HG03442 (cell line): Measurements from ENCODE around the gene MTHFD1L.

Experiments
- ATAC-seq: cut with Tn5 transposase; IDR thresholded peaks from one replicate; pipeline ENCODE4 v1.9.1; 2021; ENCODE audit warnings: mild to moderate bottlenecking, moderate library complexity; ENCODE audit not compliant: unreplicated experiment

The MTHFD1L gene

DNA sequence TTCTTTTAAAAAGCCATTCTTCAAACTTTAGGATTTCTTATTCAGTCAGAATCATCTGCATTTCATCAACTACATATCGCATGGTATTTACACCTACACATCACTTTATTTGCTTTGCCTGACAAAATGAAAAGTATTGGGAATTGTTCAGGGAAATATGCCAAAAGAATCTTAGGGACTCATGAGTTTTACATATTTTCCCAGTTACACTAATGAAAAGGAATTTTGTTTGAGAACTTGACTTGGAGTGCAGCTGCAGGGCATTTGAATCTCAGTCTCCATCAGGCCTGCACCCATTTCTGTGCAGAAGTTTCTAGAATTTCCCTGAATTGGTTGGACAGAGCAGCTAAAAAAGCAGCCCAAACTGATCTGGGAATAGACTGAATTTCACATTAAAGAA is 65.3 kb downstream of the MTHFD1L start:
- ATAC-seq, result no peak

DNA sequence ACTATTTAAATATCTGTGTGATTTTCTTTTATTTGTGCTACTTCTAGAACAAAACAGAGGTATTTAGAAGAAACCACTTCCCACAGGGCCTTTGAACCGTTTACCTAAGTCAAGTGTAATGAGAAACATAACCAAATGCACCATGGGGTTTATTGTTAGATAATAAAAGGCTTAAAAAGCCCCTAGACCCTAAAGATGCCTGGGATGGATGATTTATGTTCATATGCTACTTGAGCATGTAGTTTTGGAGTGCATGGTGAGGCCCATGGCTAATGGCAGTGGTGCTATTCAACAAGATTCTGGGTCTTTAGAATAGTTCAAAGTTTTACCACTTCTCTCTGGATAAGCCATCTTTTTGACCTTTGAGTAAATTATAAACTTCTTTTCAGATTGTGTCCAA is 65.9 kb downstream of the MTHFD1L start:
- no peak for ATAC-seq

DNA sequence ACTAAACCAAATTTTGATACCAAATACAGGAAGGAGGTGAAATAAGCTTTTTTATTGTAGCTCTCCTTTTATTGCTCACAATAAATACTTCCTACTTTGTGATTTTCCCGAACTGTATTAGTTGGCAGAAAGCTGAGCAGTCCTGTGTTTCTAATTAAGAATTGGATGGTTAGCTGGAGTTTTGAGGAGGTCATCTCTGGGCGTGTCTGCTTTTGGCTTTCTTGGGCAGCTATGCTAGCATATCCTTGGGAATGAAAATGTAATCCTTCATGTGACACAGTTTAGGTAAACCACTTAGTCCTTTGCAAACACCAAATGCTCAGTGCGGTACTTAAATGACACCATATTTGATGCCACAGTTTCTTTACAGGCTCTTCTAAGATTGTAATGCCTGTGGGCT is 67.5 kb downstream of the MTHFD1L start:
- ATAC-seq, result no peak

DNA sequence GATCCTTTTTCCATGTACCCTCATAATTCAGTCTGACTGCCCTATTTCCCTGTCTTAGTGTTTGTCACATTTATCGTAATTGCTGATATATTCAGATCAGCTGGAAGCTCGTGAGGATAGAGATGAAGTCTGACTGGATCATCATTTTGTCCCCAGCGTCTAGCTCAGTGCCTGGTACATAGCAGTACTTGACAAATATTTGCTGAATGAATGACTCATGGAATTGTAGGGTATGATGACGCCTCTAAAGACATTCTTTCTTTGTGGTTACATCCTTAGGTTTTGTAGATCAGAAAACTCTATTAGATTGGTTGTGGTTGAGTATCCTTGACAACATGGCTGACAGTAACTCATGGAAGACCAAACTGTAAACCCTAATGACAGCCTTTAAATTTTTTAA is 68.9 kb downstream of the MTHFD1L start:
- no peak for ATAC-seq

DNA sequence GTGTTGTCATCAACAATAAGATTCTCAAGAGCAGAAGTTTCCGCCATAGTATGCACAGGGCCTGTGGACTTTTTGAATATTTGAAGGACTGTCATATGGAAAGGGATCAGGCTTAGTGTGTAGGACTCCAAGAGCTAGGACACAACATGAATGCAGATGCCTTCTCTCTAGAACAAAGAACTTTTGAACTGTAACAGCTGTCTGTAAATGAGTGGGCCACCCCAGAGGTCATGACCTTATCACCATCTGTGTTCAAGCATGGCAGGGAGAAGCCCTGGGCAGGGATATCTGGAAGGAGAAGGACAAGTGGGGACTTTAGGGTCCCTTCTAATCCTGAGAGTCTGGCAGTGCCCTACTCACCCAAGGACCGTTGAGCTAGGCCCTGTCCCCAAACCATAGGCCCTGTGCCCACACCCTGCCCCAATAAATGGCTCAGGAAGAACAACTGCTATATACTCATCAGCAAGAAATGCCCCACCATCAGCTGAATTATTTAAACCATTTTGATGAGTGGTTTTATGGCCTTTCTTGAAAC is 70.6 kb downstream of the MTHFD1L start:
- no peak for ATAC-seq

DNA sequence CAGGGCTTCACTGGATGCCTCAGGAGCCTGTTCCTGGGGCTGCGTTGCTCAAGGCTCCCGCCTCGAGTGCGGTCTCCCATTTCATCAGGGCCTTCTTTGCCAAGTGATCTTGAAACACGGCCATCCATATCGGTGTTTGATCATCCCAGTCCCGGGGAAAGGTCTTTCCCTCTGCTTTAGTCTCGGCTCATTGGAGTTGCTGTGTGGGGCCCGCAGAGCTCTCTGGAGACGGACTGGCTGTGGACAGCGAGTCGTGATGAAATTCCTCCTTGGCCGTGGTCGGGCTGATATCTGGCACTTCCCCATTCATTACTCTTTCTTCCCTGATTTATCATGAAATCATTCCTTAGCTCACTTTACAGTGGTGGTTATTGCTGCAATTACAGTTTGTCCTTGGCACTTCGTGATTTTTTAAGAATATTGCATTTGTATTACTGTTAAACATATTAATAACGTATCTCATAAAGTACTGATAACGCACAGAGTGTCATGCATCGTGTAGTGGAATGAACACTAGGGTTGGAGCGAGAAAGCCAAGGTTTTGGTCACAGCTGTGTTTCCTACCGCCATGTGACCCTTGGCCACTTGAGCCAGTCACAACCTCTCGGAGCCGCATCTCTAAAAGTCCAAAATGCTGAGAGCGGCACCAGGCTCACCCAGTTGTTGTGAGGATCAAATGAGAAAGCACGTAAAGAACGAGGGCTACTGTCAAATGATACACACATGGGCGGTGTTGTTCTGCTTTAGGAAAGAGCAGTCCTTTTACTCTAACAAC is 71.8 kb downstream of the MTHFD1L start:
- no peak for ATAC-seq

DNA sequence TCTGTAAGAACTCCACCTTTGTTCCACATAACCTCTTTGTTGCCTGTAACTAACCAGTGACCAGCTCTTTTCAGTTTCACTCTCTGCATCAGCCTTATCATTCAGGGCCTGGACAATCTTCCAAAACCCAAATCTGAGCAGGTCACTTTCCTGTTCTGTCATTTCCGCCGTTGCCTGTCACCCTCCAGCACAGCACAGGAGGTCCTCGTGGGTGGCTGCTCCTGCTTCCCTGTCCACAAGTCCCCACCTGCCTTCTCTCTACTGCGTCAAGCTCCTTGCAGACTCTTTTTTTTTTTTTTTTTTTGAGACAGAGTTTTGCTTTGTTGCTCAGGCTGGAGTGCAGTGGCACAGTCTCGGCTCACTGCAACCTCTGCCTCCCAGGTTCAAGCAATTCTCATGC is 73.9 kb downstream of the MTHFD1L start:
- no peak for ATAC-seq

DNA sequence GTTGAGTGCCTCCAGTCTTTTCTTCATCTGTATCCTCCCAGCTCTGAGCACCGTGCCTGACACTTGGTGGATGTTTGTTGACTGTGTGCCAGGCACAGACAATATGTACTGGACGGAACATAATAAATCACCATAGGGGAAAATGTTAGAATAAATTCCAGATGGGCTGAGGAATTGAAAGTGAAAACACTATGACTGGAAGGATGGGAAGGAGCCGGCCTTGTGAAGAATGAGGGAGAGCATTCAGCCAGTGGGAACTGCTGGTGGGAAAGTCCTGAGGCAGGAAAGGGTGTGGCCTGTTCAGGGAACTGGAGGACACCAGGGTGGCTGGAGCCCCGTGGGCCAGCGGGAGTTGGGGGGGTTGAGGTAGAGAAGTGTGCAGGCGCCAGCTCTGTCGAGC is 75.4 kb downstream of the MTHFD1L start:
- no peak for ATAC-seq

DNA sequence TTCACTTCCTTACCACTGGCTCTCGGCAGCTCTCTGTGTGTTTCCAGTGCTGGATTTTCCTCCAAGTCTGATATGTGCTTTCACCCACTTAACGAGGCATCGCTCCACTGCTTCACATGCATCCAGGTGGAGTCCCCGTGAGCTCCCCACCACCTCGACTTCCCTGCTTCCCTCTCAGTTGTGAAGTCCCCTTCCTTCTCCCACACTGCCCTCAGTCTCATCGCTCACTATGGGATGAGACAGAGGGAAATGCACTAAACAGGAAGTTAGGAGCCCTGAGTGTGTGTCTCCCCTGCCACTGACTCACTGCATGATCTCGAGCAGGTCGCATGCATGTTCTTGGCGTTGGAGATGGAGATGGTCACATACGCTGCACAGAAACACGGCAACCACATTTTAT is 84.0 kb downstream of the MTHFD1L start:
- no peak for ATAC-seq

DNA sequence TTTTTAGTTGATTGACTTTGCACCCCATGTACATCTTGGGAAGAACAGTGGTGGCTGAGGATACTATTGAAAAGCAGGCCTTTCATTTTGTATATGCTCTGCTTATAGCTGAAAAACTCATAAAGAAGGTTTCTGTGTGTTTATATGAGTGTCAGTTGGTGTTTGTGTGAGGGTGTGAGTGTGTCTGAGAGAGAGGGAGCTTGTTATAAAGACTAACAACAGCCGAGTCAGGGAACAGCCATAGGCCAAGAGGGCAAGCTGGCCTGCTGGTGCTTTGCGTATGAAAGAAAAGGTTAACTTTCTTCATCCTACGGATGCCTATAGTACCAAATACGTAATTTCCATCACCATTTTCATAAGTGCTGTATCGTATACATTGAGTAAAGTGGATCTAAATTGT is 88.3 kb downstream of the MTHFD1L start:
- ATAC-seq, result no peak

DNA sequence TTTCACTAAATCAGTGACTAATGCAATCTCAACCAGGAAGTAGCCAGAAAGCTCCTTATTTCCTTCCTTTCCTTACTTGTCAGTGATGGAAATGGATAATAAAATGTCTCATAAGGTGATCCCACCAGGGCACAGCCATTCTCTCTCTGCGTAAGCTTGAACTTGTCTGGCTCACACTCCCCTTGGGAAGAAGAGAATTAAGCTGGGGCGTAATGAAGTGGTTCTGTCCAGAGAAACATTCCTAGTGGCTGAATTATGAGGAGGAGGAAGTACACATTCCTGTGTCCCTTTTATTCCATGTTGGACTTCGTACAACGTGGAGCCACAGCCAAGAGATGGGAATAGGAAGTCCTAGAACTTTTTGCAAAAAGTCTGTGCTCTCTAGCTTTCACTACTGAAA is 93.7 kb downstream of the MTHFD1L start:
- ATAC-seq, result no peak

DNA sequence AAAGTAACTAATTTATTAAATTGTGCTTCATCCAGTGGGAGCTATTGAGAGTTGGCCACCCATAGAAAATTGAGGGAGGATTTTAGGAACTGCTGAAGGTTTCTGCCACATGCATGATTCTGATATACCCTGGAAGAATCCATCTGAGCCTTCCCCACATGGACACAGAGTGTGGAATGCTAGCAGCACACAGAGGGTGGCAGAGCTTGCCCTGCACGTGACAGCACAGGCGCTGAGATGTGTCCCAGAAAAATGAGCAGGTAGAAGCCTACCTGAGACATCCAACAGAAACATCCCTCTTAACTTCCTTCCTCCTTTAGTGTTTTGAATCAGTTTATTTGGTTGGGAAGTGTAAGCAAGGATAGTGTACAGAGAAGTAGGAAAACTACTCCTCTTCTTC is 96.9 kb downstream of the MTHFD1L start:
- no peak for ATAC-seq

DNA sequence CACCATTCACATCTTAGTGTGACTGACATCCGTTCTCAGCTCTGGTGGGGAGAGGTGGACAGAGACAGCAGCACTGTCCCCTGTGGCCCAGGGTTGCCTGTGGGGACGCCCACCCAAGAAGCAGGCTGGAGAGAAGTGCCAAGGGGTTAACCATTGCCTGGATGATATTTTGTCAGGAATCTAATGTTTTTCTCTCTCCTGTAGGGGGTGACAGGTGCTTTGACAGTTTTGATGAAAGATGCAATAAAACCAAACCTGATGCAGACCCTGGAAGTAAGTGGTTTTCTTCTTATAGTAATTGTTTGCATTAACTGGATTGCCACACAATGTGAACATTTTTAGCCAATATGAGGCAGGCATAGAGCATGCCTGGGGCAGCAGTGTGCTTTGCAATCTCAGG is 99.3 kb downstream of the MTHFD1L start:
- ATAC-seq, result no peak

DNA sequence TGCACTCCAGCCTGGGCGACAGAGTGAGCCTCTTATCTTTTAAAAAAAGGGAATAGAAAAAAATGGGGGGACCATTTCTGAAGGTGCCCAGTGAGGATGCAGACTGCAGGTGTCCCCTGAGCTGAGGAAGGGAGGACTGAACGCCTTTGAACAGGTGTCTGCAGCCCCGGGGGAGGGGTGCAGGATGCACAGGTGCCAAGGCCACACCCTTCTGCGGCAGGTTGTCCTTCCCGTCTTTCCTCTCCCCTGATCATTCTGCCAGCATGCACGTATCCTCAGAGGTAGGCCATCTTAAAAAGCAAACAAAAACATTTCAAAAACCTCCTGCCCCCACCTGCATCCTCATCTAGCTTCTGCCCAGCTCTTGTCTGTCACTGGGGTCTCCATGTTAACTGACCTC is 101.3 kb downstream of the MTHFD1L start:
- no peak for ATAC-seq

DNA sequence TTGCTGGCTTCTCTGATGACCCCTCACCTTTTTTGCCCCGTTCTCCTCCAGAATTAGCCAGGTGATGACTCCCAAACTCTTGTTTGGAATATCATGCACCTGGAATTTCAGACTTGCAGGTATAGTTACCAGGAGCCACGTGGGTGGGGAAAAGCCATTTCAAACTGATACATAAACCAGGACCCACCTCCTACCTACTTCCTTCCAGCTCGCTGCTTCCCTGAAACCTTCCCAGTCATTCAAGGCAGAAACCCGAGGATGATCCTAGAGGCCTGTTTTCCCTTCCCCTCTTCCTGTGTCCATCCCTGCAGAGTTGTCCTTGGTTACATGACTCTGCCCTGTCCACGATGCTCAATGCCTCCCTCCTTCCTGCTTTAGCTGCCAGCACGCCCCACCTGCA is 101.9 kb downstream of the MTHFD1L start:
- no peak for ATAC-seq

DNA sequence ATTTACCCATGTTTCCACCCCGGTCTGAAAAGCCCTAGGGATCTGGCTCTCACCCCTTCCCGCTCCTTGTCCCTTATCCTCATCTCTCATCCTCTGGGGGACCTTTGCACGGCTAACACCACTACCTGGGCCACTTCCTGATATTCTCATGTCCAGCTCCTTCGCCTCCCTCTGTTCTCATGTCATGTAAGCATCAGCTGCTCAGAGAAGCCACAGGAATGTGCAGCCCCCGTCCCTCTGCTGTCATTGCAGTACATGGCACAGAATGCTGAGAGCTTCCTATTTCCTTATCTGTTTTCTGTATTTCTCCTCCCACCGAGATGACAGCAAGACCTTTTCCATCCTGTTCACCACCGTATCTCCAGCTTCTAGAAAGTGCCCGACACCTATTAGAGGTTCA is 102.4 kb downstream of the MTHFD1L start:
- no peak for ATAC-seq

DNA sequence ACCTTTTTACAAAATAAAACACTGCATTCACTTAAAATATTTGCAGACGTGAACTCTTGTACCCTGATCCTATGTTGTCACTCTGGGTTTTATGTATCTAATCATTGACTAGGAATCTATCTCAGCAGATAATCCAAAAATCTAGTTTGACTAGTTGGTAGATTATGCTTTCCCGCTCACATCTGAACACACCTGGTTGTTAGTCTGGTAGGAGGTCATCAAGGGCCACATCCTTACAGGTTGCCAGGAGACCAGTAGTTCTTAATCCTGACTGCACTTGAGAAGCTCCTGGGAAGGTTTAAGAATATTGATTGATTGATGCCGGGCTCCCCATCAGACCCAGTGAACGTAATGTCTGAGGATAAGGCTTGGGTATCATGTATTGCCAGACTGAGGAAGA is 104.4 kb downstream of the MTHFD1L start:
- ATAC-seq, result no peak

DNA sequence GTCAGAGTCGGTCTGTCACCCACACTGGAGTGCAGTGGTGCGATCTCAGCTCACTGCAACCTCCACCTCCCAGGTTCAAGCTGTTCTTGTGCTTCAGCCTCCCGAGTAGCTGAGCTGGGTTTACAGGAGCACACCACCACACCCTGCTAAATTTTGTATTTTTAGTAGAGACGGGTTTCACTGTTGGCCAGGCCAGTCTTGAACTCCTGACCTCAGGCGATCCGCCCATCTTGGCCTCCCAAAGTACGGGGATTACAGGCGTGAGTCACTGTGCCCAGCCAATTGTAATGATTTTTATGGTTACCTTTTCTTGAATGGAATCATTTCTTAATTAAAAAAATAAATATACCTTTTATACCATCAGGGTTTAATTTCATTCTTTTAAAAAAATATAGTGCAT is 105.7 kb downstream of the MTHFD1L start:
- no peak for ATAC-seq

DNA sequence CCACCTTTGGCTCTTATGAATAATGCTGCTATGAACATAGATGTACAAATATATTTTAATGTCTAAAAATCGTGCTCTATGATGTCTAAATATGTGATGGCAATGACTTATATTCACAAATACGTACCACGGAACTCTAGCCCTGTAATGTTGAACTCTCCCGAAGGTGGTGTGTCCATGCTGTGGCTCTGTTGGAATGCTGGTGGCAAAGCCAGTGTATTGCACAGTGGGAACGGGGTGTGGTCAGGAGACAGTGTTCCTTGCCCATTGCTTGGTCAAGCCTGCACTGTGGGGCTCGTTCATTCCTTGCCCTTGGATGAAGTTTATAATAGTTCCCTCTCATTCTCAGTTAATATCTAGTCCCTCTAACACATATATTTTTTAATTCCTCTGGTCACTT is 109.6 kb downstream of the MTHFD1L start:
- ATAC-seq, result no peak

DNA sequence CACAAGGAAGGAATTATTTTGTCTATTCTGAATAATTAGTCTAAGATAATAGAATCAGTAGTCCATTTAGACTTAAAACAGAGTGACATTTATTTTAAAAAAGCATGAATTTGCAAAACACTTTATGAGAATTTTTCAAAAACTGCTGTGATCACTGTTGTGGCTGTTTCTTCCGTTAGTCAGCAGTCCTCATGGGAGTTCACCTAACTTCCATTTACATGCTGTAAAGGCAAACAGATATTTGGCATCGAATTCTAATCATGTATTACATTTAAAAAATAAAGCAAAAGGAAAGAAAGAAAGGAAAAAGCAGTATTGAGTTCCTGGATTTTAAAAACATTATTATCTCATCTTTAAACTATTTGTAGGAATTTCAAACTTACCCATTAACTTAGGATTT is 111.8 kb downstream of the MTHFD1L start:
- no peak for ATAC-seq

DNA sequence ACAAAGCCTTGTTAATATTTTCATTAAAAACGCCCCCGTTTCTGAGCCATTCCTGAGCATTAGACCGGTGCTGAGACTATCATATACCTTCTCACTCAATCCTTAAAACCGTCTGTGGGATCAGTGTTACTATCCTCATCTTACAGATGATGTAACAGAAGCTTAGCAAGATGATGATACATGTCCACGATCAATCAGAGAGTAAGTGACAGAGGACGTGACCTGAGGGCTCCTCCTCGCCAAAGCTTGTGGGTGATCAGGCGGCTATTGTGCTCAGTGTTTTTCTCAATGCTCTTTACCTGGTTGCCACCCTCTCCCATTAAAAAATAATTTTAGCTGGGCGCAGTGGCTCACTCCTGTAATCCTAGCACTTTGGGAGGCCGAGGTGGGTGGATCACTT is 113.1 kb downstream of the MTHFD1L start:
- no peak for ATAC-seq

DNA sequence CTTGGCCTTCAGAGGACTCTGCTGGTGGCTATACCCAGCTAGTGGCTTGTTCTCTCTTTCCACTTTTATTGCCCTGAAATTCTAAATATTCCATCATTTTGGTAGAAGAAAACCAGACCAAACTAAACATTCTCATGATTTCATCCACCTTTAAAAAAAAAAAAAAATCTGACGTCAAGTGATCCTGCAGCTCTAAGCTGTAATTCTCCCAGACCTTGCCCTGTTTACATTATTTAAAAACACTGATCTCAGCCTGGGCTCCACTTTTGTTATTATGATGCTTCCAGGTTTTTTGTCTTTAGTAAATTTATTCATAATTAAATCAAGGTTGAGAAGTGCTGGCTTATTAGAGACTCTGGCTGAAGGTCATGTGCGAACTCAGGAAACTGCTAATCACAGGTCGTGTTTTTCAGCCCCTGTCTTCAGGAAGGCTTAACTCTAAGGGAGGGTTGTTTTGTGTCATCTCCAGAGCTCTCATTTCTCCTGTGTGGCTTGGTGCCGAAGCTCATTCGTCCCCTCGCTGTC is 114.4 kb downstream of the MTHFD1L start:
- no peak for ATAC-seq

DNA sequence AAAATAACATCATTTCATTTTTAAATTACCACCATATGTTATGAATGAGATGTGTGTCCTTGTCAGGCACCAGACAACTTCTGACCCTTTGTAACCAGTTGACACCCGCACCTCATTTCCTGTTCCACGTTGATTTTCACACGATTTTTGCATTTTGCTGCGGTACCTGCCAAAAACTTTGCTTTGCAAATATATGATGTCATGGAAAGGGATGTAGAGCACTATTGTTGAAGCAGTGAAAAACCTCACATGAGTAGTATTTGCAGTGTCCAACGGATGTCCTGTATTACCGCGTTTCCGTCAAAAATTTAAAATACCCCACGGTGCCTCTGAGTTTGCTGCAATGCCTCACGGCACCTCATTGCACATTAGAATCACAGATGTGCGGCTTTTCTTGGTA is 115.6 kb downstream of the MTHFD1L start:
- ATAC-seq, result peak; percentile 91
